Adipocyte (in vitro differentiated cells): ENCODE measurements around the gene XRCC1.
"Not testable (repeated sequence)": the region's sequence is repeated elsewhere in the genome, so short reads cannot be mapped to it uniquely, and the experiment has no call there.

Experiments
- DNase-seq: peaks from one replicate; pipeline ENCODE4 v3.0.0-alpha.2; 2015; ENCODE audit warnings: low read depth
- H3K27me3 ChIP-seq: replicated peaks from 2 replicates; pipeline ENCODE4 v1.7.0; 2013; ENCODE audit warnings: mild to moderate bottlenecking, low read length, moderate library complexity; ENCODE audit not compliant: control insufficient read depth, insufficient read depth
- H3K36me3 ChIP-seq: 2 replicates; pipeline ENCODE4 v1.7.0; 2013; ENCODE audit warnings: low read length, mild to moderate bottlenecking, moderate library complexity; ENCODE audit not compliant: control insufficient read depth, insufficient read depth, severe bottlenecking
- H3K4me1 ChIP-seq: 2 replicates; pipeline ENCODE4 v1.7.0; 2013; ENCODE audit warnings: mild to moderate bottlenecking, low read length, moderate library complexity; ENCODE audit not compliant: control insufficient read depth, insufficient read depth
- H3K4me3 ChIP-seq: 2 replicates; pipeline ENCODE4 v1.7.0; 2013; ENCODE audit warnings: mild to moderate bottlenecking, low read length, moderate library complexity
- H3K9ac ChIP-seq: 2 replicates; pipeline ENCODE4 v1.7.0; 2013; ENCODE audit warnings: mild to moderate bottlenecking, low read length, moderate library complexity
- H3K9me3 ChIP-seq: 2 replicates; pipeline ENCODE4 v1.7.0; 2013; ENCODE audit warnings: mild to moderate bottlenecking, low read length, moderate library complexity; ENCODE audit not compliant: control insufficient read depth

XRCC1 gene

DNA sequence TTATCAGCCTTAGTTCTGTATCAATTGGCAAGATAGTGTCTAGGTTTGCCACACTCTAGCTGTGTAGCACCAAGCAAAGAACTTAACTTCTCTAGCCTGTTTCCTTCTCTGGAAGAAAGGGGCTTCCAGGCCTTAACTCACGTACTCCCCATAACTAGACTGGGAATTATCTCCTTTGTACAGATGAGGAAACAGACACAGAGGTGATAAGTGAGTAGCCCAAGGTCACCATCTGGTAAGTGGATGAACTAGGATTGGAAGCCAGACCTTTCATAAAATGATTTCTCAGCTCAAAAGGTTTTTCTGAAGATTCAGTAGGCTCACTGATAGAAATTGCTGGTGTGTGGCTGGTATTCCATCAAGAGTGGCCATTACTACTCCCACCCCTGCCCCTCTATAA is 41.0 kb upstream of the XRCC1 start:
- H3K9ac ChIP-seq: no peak overlapping the region
- H3K27me3 ChIP-seq: no peaks in the 10 kb centered on the region
- H3K4me3 ChIP-seq: no peak overlapping the region
- peaks cover 14% of the 10 kb centered on the region for H3K4me1 ChIP-seq
- no peaks in the 10 kb centered on the region for H3K9me3 ChIP-seq
- H3K36me3 ChIP-seq: peaks cover 21% of the 10 kb centered on the region
- no peak for DNase-seq

DNA sequence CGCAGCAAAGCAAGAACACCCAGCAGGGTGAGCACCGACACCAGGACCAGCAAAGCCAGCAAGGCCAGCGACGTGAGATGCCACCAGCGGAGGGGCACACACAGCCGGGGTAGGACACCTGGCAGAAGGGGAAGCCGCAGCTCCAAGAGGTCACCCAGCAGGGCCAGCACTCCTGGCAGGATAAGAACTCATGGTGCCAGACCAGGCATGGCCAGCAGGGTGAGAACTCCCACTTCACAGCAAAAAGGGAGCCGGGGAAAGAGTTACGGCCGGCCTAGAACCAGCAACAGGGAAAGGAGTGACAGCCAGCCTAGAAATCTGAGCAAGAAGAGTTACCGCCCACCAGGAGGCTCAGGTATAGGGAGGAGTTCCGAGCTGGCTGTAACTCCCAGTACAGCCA is 37.0 kb upstream of the XRCC1 start:
- no peak overlapping the region for H3K9ac ChIP-seq
- no peaks in the 10 kb centered on the region for H3K9me3 ChIP-seq
- H3K36me3 ChIP-seq: peaks cover 21% of the 10 kb centered on the region
- no peaks in the 10 kb centered on the region for H3K4me1 ChIP-seq
- no peaks in the 10 kb centered on the region for H3K27me3 ChIP-seq
- DNase-seq: no peak
- no peak overlapping the region for H3K4me3 ChIP-seq

DNA sequence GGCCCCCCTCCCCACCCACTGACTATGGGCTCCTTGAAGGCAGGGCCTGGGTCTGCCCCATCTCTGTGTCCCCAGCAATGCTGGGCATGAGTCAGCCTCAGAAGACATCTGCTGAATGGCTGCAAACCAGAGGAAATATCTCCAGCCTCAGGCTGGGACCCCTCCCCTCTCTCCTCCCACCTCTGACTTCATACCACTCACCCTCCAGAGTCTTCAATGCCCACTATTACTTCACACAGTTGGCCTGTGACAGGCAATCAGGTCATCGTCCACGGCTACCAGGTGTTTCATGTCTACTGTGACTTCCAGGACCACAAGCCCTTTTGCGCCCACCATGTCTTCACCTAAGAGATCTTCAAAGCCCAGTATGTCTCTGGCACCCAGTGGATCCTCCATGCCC is 36.5 kb upstream of the XRCC1 start, which contains the start of gene SRRM5:
SRRM5 (plus strand) TSS at position 301 of the 400 bp plus-strand sequence; CDS start at position 335, 34 bp downstream.
- Histone ChIP-seq H3K27me3 (no peaks in the 10 kb centered on the region), H3K36me3 (peaks cover 26% of the 10 kb centered on the region), H3K9me3 (no peaks in the 10 kb centered on the region), H3K9ac (no peak within 1 kb of the TSS), H3K4me3 (no peak within 1 kb of the TSS), H3K4me1 (no peaks in the 10 kb centered on the region)
- DNase-seq: no peak

DNA sequence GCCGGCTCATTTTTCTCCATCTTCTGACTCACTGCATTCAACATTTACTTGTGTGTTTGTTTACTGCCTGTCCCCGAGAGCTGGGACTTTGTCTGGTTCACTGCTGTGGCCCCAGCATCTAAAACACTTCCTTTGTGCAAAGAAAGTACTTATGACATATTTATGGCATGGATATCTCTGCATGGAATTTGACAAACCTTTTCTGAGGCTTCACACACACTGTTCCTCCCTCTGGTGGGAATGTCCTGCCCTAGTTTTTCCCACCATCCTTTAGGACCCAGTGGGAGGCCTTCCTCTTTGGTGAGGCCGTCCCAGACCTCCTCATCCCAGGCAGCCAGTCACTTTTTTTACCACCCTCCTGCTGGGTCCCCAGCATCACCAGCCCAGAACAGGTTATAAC is 35.2 kb upstream of the XRCC1 start:
- H3K36me3 ChIP-seq: peaks cover 31% of the 10 kb centered on the region
- no peaks in the 10 kb centered on the region for H3K4me1 ChIP-seq

DNA sequence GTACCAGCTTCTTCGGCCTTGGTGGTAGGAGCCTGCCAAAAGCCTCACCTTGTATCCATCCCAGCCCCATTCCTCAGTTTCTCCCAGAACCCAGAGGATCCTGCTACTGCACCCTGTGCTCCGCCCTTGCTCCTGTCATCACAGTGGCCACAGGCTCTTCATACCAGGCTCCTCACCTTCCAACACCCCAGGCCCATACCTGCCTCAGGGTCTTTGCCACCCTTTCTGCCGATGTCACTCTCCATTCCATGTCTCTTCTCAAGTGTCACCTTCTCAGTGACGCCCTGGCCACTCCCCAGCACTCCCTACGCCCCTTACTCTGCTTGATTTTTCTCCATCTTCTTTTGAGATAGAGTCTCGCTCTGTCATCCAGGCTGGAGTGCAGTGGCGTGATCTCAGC is 34.5 kb upstream of the XRCC1 start:
- H3K27me3 ChIP-seq: no peaks in the 10 kb centered on the region
- H3K4me1 ChIP-seq: no peaks in the 10 kb centered on the region
- H3K9me3 ChIP-seq: no peaks in the 10 kb centered on the region
- no peak for DNase-seq
- peaks cover 31% of the 10 kb centered on the region for H3K36me3 ChIP-seq
- no peak overlapping the region for H3K9ac ChIP-seq
- H3K4me3 ChIP-seq: no peak overlapping the region

More for the DNA sequence above, 35.2 kb upstream of the XRCC1 start:
- no peak for DNase-seq
- Histone ChIP-seq H3K4me3 (no peak overlapping the region), H3K9ac (no peak overlapping the region), H3K9me3 (no peaks in the 10 kb centered on the region), H3K27me3 (no peaks in the 10 kb centered on the region)

- Histone ChIP-seq H3K9me3 (no peaks in the 10 kb centered on the region), H3K4me3 (no peak overlapping the region), H3K9ac (no peak overlapping the region), H3K27me3 (no peaks in the 10 kb centered on the region), H3K36me3 (peaks cover 17% of the 10 kb centered on the region), H3K4me1 (no peaks in the 10 kb centered on the region)
- DNase-seq: no peak
Measured at GRCh38 chr19:43607238-43608205, 32.2 kb upstream of the XRCC1 start.

- Histone ChIP-seq H3K9ac (no peak overlapping the region), H3K36me3 (peaks cover 10% of the 10 kb centered on the region), H3K4me1 (no peaks in the 10 kb centered on the region), H3K9me3 (no peaks in the 10 kb centered on the region), H3K27me3 (no peaks in the 10 kb centered on the region), H3K4me3 (no peak overlapping the region)
- no peak for DNase-seq
Measured at GRCh38 chr19:43606569-43607229, 31.4 kb upstream of the XRCC1 start.

DNA sequence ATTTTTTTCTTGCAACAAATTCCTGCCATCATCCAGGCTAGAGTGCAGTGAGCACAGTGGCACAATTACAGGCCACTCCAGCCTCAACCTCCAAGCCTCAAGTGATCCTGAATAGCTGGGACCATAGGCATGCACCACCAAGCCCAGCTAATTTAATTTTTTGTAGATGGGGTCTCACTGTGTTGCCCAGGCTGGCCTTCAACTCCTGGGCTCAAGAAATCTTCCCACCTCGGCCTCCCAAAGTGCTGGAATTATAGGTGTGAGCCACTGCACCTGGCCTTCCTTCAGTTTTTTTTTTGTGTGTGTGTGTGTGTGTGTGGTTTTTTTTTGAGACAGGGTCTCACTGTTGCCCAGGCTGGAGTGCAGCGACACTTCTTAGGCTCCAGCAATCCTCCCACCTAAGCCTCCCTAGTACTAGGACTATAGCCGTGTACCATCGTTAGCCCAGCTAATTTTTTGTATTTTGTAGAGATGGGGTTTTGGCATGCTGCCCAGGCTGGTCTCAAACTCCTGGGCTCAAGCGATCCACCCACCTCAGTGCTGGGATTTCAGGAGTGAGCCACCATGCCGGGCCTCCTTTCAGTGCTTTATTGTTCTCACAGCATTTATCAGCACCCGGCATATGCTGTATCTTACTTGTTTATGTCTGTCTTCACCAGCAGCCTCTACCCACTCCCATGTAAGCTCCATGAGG is 30.7 kb upstream of the XRCC1 start:
- no peak overlapping the region for H3K4me3 ChIP-seq
- H3K36me3 ChIP-seq: peaks cover 12% of the 10 kb centered on the region
- no peak overlapping the region for H3K9ac ChIP-seq
- no peaks in the 10 kb centered on the region for H3K9me3 ChIP-seq
- no peaks in the 10 kb centered on the region for H3K4me1 ChIP-seq
- no peak for DNase-seq
- no peaks in the 10 kb centered on the region for H3K27me3 ChIP-seq

DNA sequence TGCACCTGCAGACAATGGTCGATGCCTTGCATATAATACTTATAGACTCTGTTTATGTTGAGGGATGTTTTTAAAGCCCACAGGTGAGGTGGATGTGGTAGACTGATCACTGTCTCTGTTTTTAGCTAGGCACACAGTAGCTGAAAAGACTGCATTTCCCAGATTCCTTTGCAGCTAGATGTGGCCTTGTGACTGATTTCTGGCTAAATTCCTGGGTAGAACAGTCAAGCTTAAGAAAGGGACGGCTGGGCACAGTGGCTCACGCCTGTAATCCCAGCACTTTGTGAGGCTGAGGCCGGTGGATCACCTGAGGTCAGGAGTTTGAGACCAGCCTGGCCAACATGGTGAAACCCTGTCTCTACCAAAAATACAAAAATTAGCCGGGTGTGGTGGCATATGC is 25.0 kb upstream of the XRCC1 start:
- not testable (repeated sequence) for H3K27me3 ChIP-seq, DNase-seq, H3K4me3 ChIP-seq, H3K9ac ChIP-seq, H3K9me3 ChIP-seq
- Histone ChIP-seq H3K36me3 (peaks cover 22% of the 10 kb centered on the region), H3K4me1 (peaks cover 16% of the 10 kb centered on the region)

DNA sequence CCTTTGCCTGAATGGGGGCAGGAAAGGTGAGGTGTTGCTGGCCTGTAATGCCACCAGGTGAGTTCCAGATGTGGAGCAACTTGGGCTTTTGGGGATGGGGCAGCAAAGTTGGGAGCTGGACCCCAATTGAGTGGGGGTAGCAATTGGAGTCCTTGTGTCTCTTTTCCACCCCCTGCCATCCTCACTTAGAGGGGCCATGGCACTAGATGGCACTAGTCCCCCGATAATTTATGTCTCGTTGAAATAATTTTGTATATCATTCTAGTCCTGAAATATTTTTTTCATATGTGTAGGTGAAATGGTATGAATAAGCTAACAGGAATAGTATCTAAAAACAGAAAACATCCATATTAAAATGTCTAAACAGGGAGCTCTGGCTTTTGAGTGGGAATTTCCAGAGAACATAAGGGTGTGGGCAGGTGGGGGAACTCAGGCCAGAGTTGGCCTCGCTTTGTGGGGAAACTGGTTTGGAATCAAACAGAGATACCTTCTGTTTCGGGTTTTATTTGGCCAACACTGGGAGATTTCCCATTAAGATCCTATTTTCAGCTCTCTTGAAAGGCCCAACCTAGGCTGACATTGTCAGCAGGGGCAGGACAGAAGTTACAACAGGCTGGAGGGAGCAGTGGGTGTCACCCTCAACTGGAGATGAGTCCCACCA is 24.4 kb upstream of the XRCC1 start:
- H3K9ac ChIP-seq: no peak overlapping the region
- H3K4me1 ChIP-seq: peaks cover 16% of the 10 kb centered on the region
- no peaks in the 10 kb centered on the region for H3K9me3 ChIP-seq
- no peak overlapping the region for H3K4me3 ChIP-seq
- DNase-seq: no peak
- H3K27me3 ChIP-seq: no peaks in the 10 kb centered on the region
- H3K36me3 ChIP-seq: peaks cover 22% of the 10 kb centered on the region
